Adipocyte (in vitro differentiated cells): ENCODE measurements around the gene BNIP5.

Experiments used
- DNase-seq: peaks from one replicate; pipeline ENCODE4 v3.0.0-alpha.2; 2015; ENCODE audit warnings: low read depth
- H3K27me3 ChIP-seq: replicated peaks from 2 replicates; pipeline ENCODE4 v1.7.0; 2013; ENCODE audit warnings: mild to moderate bottlenecking, low read length, moderate library complexity; ENCODE audit not compliant: control insufficient read depth, insufficient read depth
- H3K36me3 ChIP-seq: 2 replicates; pipeline ENCODE4 v1.7.0; 2013; ENCODE audit warnings: low read length, mild to moderate bottlenecking, moderate library complexity; ENCODE audit not compliant: control insufficient read depth, insufficient read depth, severe bottlenecking
- H3K4me1 ChIP-seq: 2 replicates; pipeline ENCODE4 v1.7.0; 2013; ENCODE audit warnings: mild to moderate bottlenecking, low read length, moderate library complexity; ENCODE audit not compliant: control insufficient read depth, insufficient read depth
- H3K4me3 ChIP-seq: 2 replicates; pipeline ENCODE4 v1.7.0; 2013; ENCODE audit warnings: mild to moderate bottlenecking, low read length, moderate library complexity
- H3K9ac ChIP-seq: 2 replicates; pipeline ENCODE4 v1.7.0; 2013; ENCODE audit warnings: mild to moderate bottlenecking, low read length, moderate library complexity
- H3K9me3 ChIP-seq: 2 replicates; pipeline ENCODE4 v1.7.0; 2013; ENCODE audit warnings: mild to moderate bottlenecking, low read length, moderate library complexity; ENCODE audit not compliant: control insufficient read depth

The BNIP5 gene

GRCh38 chr6:36302227-36302976 is 34.3 kb downstream of the BNIP5 start:
- H3K4me1 ChIP-seq, result peaks cover 21% of the 10 kb centered on the region
- DNase-seq, result peak; percentile 92
- H3K27me3 ChIP-seq, result no peaks in the 10 kb centered on the region
- no peaks in the 10 kb centered on the region for H3K9me3 ChIP-seq
- peak overlapping the region; percentile 46 for H3K9ac ChIP-seq
- no peaks in the 10 kb centered on the region for H3K36me3 ChIP-seq
- no peak overlapping the region for H3K4me3 ChIP-seq

- peak; percentile 19 for DNase-seq
- H3K9ac ChIP-seq, result peak overlapping the region; percentile 46
- peaks cover 27% of the 10 kb centered on the region for H3K4me1 ChIP-seq
Measured at GRCh38 chr6:36301781-36302180, 34.9 kb downstream of the BNIP5 start.

GRCh38 chr6:36301085-36301658 is 35.5 kb downstream of the BNIP5 start:
- H3K4me3 ChIP-seq, result no peak overlapping the region
- no peaks in the 10 kb centered on the region for H3K27me3 ChIP-seq
- H3K9me3 ChIP-seq, result no peaks in the 10 kb centered on the region
- H3K9ac ChIP-seq, result peak overlapping the region; percentile 33
- H3K4me1 ChIP-seq, result peaks cover 33% of the 10 kb centered on the region
- H3K36me3 ChIP-seq, result no peaks in the 10 kb centered on the region
- peak; percentile 13 for DNase-seq

More at GRCh38 chr6:36301781-36302180, 34.9 kb downstream of the BNIP5 start:
- Histone ChIP-seq H3K36me3 (no peaks in the 10 kb centered on the region), H3K4me3 (no peak overlapping the region), H3K27me3 (no peaks in the 10 kb centered on the region), H3K9me3 (no peaks in the 10 kb centered on the region)

GRCh38 chr6:36298027-36298426 is 38.7 kb downstream of the BNIP5 start:
- H3K27me3 ChIP-seq, result no peaks in the 10 kb centered on the region
- DNase-seq, result no peak
- H3K4me3 ChIP-seq, result no peak overlapping the region
- no peak overlapping the region for H3K9ac ChIP-seq
- peaks cover 41% of the 10 kb centered on the region for H3K4me1 ChIP-seq
- no peaks in the 10 kb centered on the region for H3K9me3 ChIP-seq
- no peaks in the 10 kb centered on the region for H3K36me3 ChIP-seq

- peak overlapping the region; percentile 74 for H3K9ac ChIP-seq
- no peak for DNase-seq
- no peaks in the 10 kb centered on the region for H3K36me3 ChIP-seq
- no peak overlapping the region for H3K4me3 ChIP-seq
- peaks cover 41% of the 10 kb centered on the region for H3K4me1 ChIP-seq
- H3K27me3 ChIP-seq, result no peaks in the 10 kb centered on the region
- H3K9me3 ChIP-seq, result no peaks in the 10 kb centered on the region
Measured at GRCh38 chr6:36297511-36297910, 39.2 kb downstream of the BNIP5 start.

GRCh38 chr6:36297051-36297450 is 39.6 kb downstream of the BNIP5 start:
- DNase-seq, result no peak
- Histone ChIP-seq H3K9ac (peak overlapping the region; percentile 74), H3K9me3 (no peaks in the 10 kb centered on the region), H3K4me3 (no peak overlapping the region), H3K36me3 (no peaks in the 10 kb centered on the region), H3K4me1 (peaks cover 37% of the 10 kb centered on the region), H3K27me3 (no peaks in the 10 kb centered on the region)

- Histone ChIP-seq H3K4me1 (peaks cover 30% of the 10 kb centered on the region), H3K27me3 (no peaks in the 10 kb centered on the region), H3K9me3 (no peaks in the 10 kb centered on the region), H3K4me3 (peak overlapping the region; percentile 55), H3K9ac (peak overlapping the region; percentile 74), H3K36me3 (no peaks in the 10 kb centered on the region)
- DNase-seq, result peak; percentile 21
Measured at GRCh38 chr6:36296240-36296639, 40.4 kb downstream of the BNIP5 start.

- DNase-seq, result no peak
- Histone ChIP-seq H3K9ac (no peak overlapping the region), H3K4me1 (peaks cover 35% of the 10 kb centered on the region), H3K27me3 (no peaks in the 10 kb centered on the region), H3K4me3 (no peak overlapping the region), H3K9me3 (no peaks in the 10 kb centered on the region), H3K36me3 (no peaks in the 10 kb centered on the region)
Measured at GRCh38 chr6:36292170-36292569, 44.5 kb downstream of the BNIP5 start.

GRCh38 chr6:36290668-36291620 is 45.7 kb downstream of the BNIP5 start:
- Histone ChIP-seq H3K4me3 (no peak overlapping the region), H3K9me3 (no peaks in the 10 kb centered on the region), H3K27me3 (no peaks in the 10 kb centered on the region)

GRCh38 chr6:36289281-36289878 is 47.3 kb downstream of the BNIP5 start:
- Histone ChIP-seq H3K4me1 (peaks cover 17% of the 10 kb centered on the region), H3K36me3 (no peaks in the 10 kb centered on the region), H3K27me3 (peaks cover 14% of the 10 kb centered on the region), H3K4me3 (no peak overlapping the region), H3K9me3 (no peaks in the 10 kb centered on the region), H3K9ac (no peak overlapping the region)
- no peak for DNase-seq

More at GRCh38 chr6:36290668-36291620, 45.7 kb downstream of the BNIP5 start:
- H3K36me3 ChIP-seq, result no peaks in the 10 kb centered on the region
- no peak overlapping the region for H3K9ac ChIP-seq
- peak; percentile 8 for DNase-seq
- peaks cover 23% of the 10 kb centered on the region for H3K4me1 ChIP-seq

GRCh38 chr6:36286858-36287257 is 49.8 kb downstream of the BNIP5 start:
- Histone ChIP-seq H3K9me3 (peaks cover 5% of the 10 kb centered on the region), H3K4me1 (peaks cover 17% of the 10 kb centered on the region), H3K4me3 (no peak overlapping the region), H3K9ac (no peak overlapping the region), H3K36me3 (no peaks in the 10 kb centered on the region), H3K27me3 (peaks cover 28% of the 10 kb centered on the region)
- no peak for DNase-seq
